Endothelial cell of umbilical vein (primary cell): ENCODE results near the gene PPP2R5B. TPM values are rescaled to one million over a fixed set of nuclear protein-coding genes. Genes with fewer than 3 reads are reported as not detected.

Experiments
- BruUV-seq: library from RNA; stranded (reverse); fragments of 400-500 nt; replicated peaks from 2 replicates; lab custom pipeline; 2021; lab: Mats Ljungman, UMichigan
- CTCF ChIA-PET: fragments of 300-600, 350-600 bp; sonication (Branson Sonifier 250); formaldehyde crosslinking; loops from one replicate; lab custom pipeline; 2021; ENCODE audit warnings: antibody characterized with exemption, inconsistent platforms; lab: Charles Lee
- POLR2A ChIA-PET: fragments of 300-600, 350-600 bp; sonication (Branson Sonifier 250); formaldehyde crosslinking; loops from one replicate; lab custom pipeline; 2021; ENCODE audit warnings: antibody characterized with exemption, inconsistent platforms; lab: Charles Lee
- DNase-seq: peaks from one replicate; pipeline ENCODE4 v3.0.0-alpha.2; 2011; ENCODE audit warnings: low read depth, low spot score
- FAIRE-seq: peaks from 2 replicates; lab custom pipeline; 2011; peaks lifted over from hg19 to GRCh38; lab: Jason Lieb, UNC
- H2AFZ ChIP-seq: 2 replicates; pipeline ENCODE4 v1.6.0; 2012; ENCODE audit warnings: low read depth, low read length, control low read depth, inconsistent platforms
- H3K27ac ChIP-seq: 2 replicates; pipeline ENCODE4 v1.5.1; 2011; ENCODE audit warnings: low read depth, mild to moderate bottlenecking, control low read depth, low read length, moderate library complexity; ENCODE audit not compliant: insufficient read depth
- H3K27me3 ChIP-seq, 2 experiments: 2 replicates each; pipeline versions ENCODE4 v1.6.0 to v1.6.1; 2011; ENCODE audit warnings: low read length in 2 of 2, mixed read lengths in 1 of 2; ENCODE audit not compliant: control insufficient read depth in 2 of 2, insufficient read depth in 2 of 2
- H3K36me3 ChIP-seq, 2 experiments: 2 replicates in 1 of 2; 3 replicates in 1 of 2; pipeline ENCODE4 v1.5.1; 2011; ENCODE audit warnings: low read length in 2 of 2, mild to moderate bottlenecking in 1 of 2, moderate library complexity in 1 of 2; ENCODE audit not compliant: control insufficient read depth in 2 of 2, insufficient read depth in 2 of 2; ENCODE audit errors: extremely low read depth in 1 of 2
- H3K4me1 ChIP-seq: 3 replicates; pipeline ENCODE4 v1.5.1; 2011; ENCODE audit warnings: mild to moderate bottlenecking, low read length; ENCODE audit not compliant: control insufficient read depth, insufficient read depth; ENCODE audit errors: extremely low read depth
- H3K4me2 ChIP-seq: 2 replicates; pipeline ENCODE4 v1.6.1; 2011; ENCODE audit warnings: low read length, control low read depth, mixed read lengths; ENCODE audit not compliant: insufficient read depth
- H3K4me3 ChIP-seq, 3 experiments: fragments of 200-600 bp in 1 of 3; sonication (generic), shearing (Covaris generic) in 1 of 3; replicated peaks in 1 of 3; 2 replicates each; pipeline ENCODE4 v1.5.1; 2011 to 2016; ENCODE audit warnings: control low read depth in 3 of 3, low read length in 3 of 3, mild to moderate bottlenecking in 2 of 3, inconsistent platforms in 1 of 3, low read depth in 1 of 3, moderate library complexity in 1 of 3; ENCODE audit not compliant: insufficient read depth in 1 of 3
- H3K79me2 ChIP-seq: 2 replicates; pipeline ENCODE4 v1.6.0; 2012; ENCODE audit warnings: low read length, inconsistent platforms; ENCODE audit not compliant: control insufficient read depth, insufficient read depth
- H3K9ac ChIP-seq: replicated peaks from 2 replicates; pipeline ENCODE3; 2011; ENCODE audit warnings: low read length, control low read depth; ENCODE audit not compliant: insufficient read depth; ENCODE audit errors: extremely low read depth
- H3K9me1 ChIP-seq: replicated peaks from 3 replicates; pipeline ENCODE4 v1.6.0; 2011; ENCODE audit warnings: mild to moderate bottlenecking, low read length; ENCODE audit not compliant: control insufficient read depth, insufficient read depth; ENCODE audit errors: extremely low read depth
- H3K9me3 ChIP-seq: replicated peaks from 2 replicates; pipeline ENCODE4 v1.5.1; 2012; ENCODE audit warnings: low read length, inconsistent platforms; ENCODE audit not compliant: control insufficient read depth, insufficient read depth
- H4K20me1 ChIP-seq: replicated peaks from 2 replicates; pipeline ENCODE3; 2011; ENCODE audit warnings: mild to moderate bottlenecking, low read length; ENCODE audit not compliant: control insufficient read depth, insufficient read depth; ENCODE audit errors: extremely low read depth
- CTCF ChIP-seq, 2 donors: IDR thresholded peaks; 1 replicate in 1 of 2; 2 replicates in 1 of 2; pipeline ENCODE4 v1.5.1; 2011; ENCODE audit warnings: low read length in 2 of 2, mild to moderate bottlenecking in 2 of 2, moderate library complexity in 2 of 2, control low read depth in 1 of 2, inconsistent platforms in 1 of 2, low read depth in 1 of 2; ENCODE audit not compliant: insufficient read depth in 1 of 2; ENCODE audit errors: extremely low read depth in 1 of 2
- EZH2 ChIP-seq: IDR thresholded peaks from 2 replicates; pipeline ENCODE4 v1.6.1; 2012; ENCODE audit warnings: borderline replicate concordance, low read depth, mild to moderate bottlenecking, moderate library complexity, low read length, inconsistent platforms; ENCODE audit not compliant: severe bottlenecking
- FOS ChIP-seq: IDR thresholded peaks from 2 replicates; pipeline ENCODE4 v1.6.1; 2011; ENCODE audit warnings: mild to moderate bottlenecking, low read length, moderate library complexity, borderline replicate concordance; ENCODE audit not compliant: insufficient read depth
- GATA2 ChIP-seq: IDR thresholded peaks from 2 replicates; pipeline ENCODE4 v1.7.0; 2011; ENCODE audit warnings: low read depth, mild to moderate bottlenecking, moderate library complexity, mixed read lengths, low read length; ENCODE audit not compliant: insufficient read length, insufficient read depth
- JUN ChIP-seq: IDR thresholded peaks from 2 replicates; pipeline ENCODE4 v1.6.1; 2011; ENCODE audit warnings: borderline replicate concordance, low read depth; ENCODE audit not compliant: insufficient read length, insufficient read depth
- MYC ChIP-seq: IDR thresholded peaks from one replicate; pipeline ENCODE4 v1.6.1; 2011; ENCODE audit warnings: mild to moderate bottlenecking, low read depth, low read length
- POLR2A ChIP-seq: IDR thresholded peaks from 2 replicates; pipeline ENCODE4 v1.6.1; 2012; ENCODE audit warnings: low read depth, mild to moderate bottlenecking, control low read depth, low read length
- POLR2AphosphoS5 ChIP-seq: IDR thresholded peaks from 2 replicates; pipeline ENCODE4 v1.6.1; 2012; ENCODE audit warnings: low read depth, mild to moderate bottlenecking, control low read depth, low read length, moderate library complexity; ENCODE audit not compliant: insufficient read depth
- dilution Hi-C: fragments of 300-500 bp; cut with MboI; formaldehyde crosslinking; loops from one replicate; pipeline ENCODE4 v1.15.0; 2019; ENCODE audit warnings: low sequenced_read_pairs; ENCODE audit not compliant: extremely low pct_ligation_motif_present
- intact Hi-C: fragments of 100-400 bp; cut with micrococcal nuclease; formaldehyde crosslinking; loops from one replicate; pipeline ENCODE4 v1.10.0; 2022
- polyA plus RNA-seq, 4 experiments: library from polyadenylated mRNA; depleted of rRNA in 3 of 4; stranded (reverse) in 3 of 4; unstranded in 1 of 4; fragments of >200 nt; gene quantifications; 2 replicates each; pipeline versions ENCODE4 v1.2.1 to v1.2.3, GENCODE V29; 2011 to 2012; ENCODE audit warnings: missing spikeins in 1 of 4
- total RNA-seq: library from RNA; stranded (reverse); gene quantifications from 2 replicates; pipeline ENCODE4 v1.2.3, GENCODE V29; 2021
- TF ChIP-seq, protein P1 (sequence below): IDR thresholded peaks from 2 replicates; pipeline ENCODE4 v1.6.1; 2011; ENCODE audit not compliant: insufficient read depth, insufficient read length

PPP2R5B gene
- total and polyA plus RNA-seq, 2 donors (not counting 3 experiments of a cell fraction or from before 2014, with no cell fraction given), result 17.6 to 17.8 TPM

DNA sequence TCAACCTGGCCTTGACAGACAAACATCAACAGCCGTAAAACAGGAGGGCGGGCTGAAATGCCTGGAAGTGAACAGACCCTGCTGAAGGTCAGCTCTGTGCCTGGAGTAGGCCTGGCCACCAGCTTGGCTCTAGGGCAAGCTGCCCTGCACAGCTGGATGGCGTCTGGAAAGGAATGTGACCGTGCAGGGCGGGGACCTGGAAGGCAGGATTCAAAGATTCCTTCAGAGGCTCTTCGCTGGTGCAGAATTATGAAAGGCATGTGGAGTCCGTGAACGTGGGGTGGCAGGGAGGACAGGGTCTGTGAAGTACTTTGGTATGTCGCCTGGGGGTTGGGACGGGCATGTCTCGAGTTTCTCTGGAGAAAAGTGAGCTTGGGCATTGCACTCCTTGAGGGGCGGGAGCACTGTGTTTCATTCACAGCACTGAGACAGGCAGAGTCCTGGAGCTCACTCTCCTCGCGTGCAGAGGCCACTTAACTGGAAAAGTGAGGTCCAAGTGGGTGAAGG lies 47.6 kb upstream of the PPP2R5B start:
- H2AFZ ChIP-seq, result no peak overlapping the region
- H4K20me1 ChIP-seq, result no peaks in the 10 kb centered on the region
- peaks cover 24% of the 10 kb centered on the region for H3K4me1 ChIP-seq
- H3K9me1 ChIP-seq, result no peaks in the 10 kb centered on the region
- no peaks in the 10 kb centered on the region for H3K9me3 ChIP-seq
- H3K4me2 ChIP-seq, result peak overlapping the region; percentile 79
- peak overlapping the region; percentile 49 for H3K9ac ChIP-seq
- ChIA-PET CTCF (interaction anchor here (0.7 to 5.2 kb wide), 10 partner anchors 8 to 47 kb away, joined by 3 to 77 read pairs (median 6); partner anchors contain the start of genes CDC42BPG and PPP2R5B), POLR2A (interaction anchor here (1.1 to 3.9 kb wide), 5 partner anchors 8 to 28 kb away, joined by 3 to 45 read pairs (median 18); no protein-coding TSS in a partner anchor)
- FAIRE-seq (peak; percentile 91), DNase-seq (peak; percentile 38)
- H3K4me3 ChIP-seq, result peak overlapping the region; percentile 30 to 74 (median 63)
- H3K79me2 ChIP-seq, result peaks cover 56% of the 10 kb centered on the region
- dilution Hi-C loops (no loop called here), intact Hi-C loops (loop anchor here (2.0 kb wide), 1 partner anchor 66 kb away; the partner anchor contains the start of gene MEN1)
- H3K36me3 ChIP-seq, result peaks cover 2 to 11% of the 10 kb centered on the region in 2 experiments
- BruUV-seq, result no TSS peak
- H3K27me3 ChIP-seq, result no peaks in the 10 kb centered on the region
- no peak overlapping the region for H3K27ac ChIP-seq
- no peak for TF ChIP-seq POLR2AphosphoS5
- TF ChIP-seq MYC, result no peak
- no peak for TF ChIP-seq POLR2A
- TF ChIP-seq JUN, result no peak
- TF ChIP-seq FOS, result no peak
- no peak for TF ChIP-seq EZH2
- TF ChIP-seq, protein P1, sequence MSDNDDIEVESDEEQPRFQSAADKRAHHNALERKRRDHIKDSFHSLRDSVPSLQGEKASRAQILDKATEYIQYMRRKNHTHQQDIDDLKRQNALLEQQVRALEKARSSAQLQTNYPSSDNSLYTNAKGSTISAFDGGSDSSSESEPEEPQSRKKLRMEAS, result no peak
- no peak for TF ChIP-seq GATA2
- no peak for TF ChIP-seq CTCF (IDR thresholded peaks at IDR 0.05; ENCODE audit: extremely low read depth in 1 of 2, insufficient read depth in 1 of 2, low read depth in 1 of 2, low read length in 2 of 2)
